ENCODE measurements around the gene NADK. TPM values are rescaled to one million over a fixed set of nuclear protein-coding genes. Genes with fewer than 3 reads are reported as not detected.

NADK gene
- total and polyA plus RNA-seq, 4 donors: 53.2 to 144 (median 88.7) TPM

DNA sequence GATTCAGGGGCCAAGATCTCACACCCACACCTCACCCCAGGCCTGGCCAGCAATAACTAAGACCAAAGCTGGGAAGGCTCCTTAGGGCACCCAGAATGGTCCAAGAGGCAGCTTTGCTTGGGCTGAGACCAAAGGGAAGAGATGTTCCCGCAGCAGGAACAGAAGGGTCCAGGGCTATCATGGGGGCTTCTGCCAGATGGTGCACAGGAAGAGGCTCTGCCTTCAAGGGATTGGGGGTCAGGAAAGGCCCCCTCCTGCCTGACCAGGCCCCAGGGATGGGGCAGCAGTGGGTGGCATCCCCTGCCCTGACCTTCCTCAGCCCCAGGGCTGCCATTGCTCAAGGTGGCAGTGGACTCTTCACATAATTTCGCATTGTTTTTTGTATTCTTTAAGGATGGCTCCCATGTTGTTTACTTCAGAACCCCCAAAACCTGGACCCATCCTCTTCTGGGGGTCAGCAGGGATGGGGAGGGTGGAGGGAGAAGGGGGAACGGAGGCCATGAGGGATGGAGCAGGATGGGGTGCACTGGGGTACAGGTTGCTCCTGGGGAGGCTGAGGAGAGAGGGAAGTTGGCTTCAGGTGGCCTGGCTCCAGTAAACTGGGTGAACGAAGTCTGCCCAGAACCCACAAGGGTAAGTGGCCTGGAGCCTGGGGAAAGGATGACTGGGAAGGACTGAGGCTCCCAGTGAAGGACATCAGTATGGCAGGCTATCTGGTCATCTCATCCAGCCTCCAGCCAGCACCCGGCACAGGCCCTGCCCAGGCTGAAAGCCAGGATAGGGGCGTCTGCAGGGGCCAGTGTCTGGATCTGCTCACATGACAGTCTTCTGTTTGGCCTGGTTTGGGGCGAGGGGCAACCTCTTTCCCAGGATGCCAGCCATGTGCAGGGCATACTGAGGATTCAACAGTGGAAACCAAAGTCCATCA lies 2.6 kb upstream of the NADK start:
- H3K36me3 ChIP-seq (ENCODE audit: control insufficient read depth in 4 of 4, insufficient read depth in 4 of 4, low read length in 4 of 4): peaks cover 0 to 12% (median 4%) of the 10 kb centered on the region in 4 donors
- DNase-seq (no peak), ATAC-seq (ENCODE audit: insufficient read depth, low FRiP score) (no peak)
- H3K27me3 ChIP-seq (ENCODE audit: control insufficient read depth in 3 of 3, insufficient read depth in 3 of 3, low read length in 2 of 3): no peaks in the 10 kb centered on the region
- H3K4me1 ChIP-seq (ENCODE audit: control insufficient read depth in 5 of 5, insufficient read depth in 5 of 5, low read length in 5 of 5): peaks cover 11 to 46% (median 23%) of the 10 kb centered on the region in 5 donors
- TF ChIP-seq, protein P1, sequence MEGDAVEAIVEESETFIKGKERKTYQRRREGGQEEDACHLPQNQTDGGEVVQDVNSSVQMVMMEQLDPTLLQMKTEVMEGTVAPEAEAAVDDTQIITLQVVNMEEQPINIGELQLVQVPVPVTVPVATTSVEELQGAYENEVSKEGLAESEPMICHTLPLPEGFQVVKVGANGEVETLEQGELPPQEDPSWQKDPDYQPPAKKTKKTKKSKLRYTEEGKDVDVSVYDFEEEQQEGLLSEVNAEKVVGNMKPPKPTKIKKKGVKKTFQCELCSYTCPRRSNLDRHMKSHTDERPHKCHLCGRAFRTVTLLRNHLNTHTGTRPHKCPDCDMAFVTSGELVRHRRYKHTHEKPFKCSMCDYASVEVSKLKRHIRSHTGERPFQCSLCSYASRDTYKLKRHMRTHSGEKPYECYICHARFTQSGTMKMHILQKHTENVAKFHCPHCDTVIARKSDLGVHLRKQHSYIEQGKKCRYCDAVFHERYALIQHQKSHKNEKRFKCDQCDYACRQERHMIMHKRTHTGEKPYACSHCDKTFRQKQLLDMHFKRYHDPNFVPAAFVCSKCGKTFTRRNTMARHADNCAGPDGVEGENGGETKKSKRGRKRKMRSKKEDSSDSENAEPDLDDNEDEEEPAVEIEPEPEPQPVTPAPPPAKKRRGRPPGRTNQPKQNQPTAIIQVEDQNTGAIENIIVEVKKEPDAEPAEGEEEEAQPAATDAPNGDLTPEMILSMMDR (IDR thresholded peaks at IDR 0.05; ENCODE audit: control extremely low read depth, extremely low read depth): no peak
- H3K4me3 ChIP-seq: no peak overlapping the region
- peak overlapping the region in 1 of 2 donors; percentile 92 for H3K27ac ChIP-seq (ENCODE audit: low read depth in 1 of 2, low read length in 1 of 2)
- H3K9ac ChIP-seq (ENCODE audit: insufficient read depth in 1 of 2, low read length in 2 of 2): no peak overlapping the region
- 60 to 74% methylated on average over 7 of the region's 7 CpGs for WGBS, 2 donors
- H3K9me3 ChIP-seq (ENCODE audit: control insufficient read depth in 4 of 4, insufficient read depth in 3 of 4, low read length in 3 of 4): no peaks in the 10 kb centered on the region

DNA sequence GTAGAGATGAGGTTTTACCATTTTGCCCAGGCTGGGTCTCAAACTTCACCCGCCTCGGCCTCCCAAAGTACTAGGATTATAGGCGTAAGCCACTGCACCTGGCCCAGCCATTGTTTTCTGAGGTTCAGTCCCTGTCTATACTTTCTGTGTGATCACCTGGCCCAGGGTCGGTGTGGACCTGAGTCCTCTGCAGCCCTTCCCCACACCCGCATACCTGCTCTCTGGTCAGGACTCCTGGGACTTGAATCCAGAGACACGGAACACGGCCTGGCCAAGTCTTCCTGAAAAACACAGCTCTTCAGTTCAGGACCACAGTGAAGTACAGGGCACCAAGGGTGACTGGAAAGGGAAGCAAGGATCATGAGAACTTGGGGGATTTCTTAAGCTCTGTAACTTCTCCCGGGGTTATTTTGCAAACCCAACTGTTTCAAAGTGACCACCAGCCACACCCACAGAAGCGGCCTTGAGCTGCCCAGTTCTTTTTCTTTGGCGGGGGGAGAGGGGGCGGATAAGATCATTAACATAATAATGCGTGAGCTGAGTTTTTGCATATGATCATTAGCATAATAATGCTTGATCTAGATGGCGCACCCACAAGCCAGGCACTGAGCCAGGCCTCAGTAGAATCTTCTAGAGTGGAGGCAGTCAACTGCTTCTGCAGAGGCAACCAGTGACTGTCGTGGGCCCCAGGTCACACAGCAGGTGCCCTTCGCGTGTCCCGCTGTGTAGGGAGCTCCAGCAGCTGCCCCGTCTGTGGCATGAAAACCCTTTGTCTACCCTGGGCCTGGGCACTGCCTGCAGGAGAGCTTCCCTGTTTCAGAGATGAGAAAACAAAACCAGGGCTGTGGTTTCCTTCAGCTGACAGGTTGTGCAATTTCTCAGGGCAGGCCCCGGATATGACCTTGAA lies 1.7 kb upstream of the NADK start:
- ATAC-seq (ENCODE audit: insufficient read depth, low FRiP score): peak; percentile 8

DNA sequence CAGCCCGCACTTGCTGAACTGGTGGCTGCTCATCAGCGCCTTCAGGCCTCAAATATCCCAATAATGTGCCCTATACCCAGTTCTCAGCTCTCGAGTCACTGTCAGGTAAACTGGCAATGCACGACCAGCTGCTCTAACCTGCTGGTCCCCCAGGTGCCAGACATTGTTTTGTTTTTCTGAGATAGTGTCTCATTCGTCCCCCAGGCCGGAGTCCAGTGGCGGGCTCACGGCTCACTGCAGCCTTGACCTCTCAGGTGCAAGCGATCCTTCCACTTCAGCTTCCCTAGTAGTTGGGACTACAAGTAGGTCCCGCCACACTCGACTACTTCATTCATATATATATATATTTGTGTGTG lies 1.0 kb upstream of the NADK start:
- no peak for DNase-seq
- 54 to 68% methylated on average over 11 of the region's 11 CpGs for WGBS, 2 donors
- Histone ChIP-seq H3K27me3 (ENCODE audit: control insufficient read depth in 3 of 3, insufficient read depth in 3 of 3, low read length in 2 of 3) (no peaks in the 10 kb centered on the region), H3K9me3 (ENCODE audit: control insufficient read depth in 4 of 4, insufficient read depth in 3 of 4, low read length in 3 of 4) (no peaks in the 10 kb centered on the region), H3K36me3 (ENCODE audit: control insufficient read depth in 4 of 4, insufficient read depth in 4 of 4, low read length in 4 of 4) (no peaks in the 10 kb centered on the region), H3K27ac (ENCODE audit: low read depth in 1 of 2, low read length in 1 of 2) (peak overlapping the region in 1 of 2 donors; percentile 92), H3K4me3 (peak overlapping the region; percentile 97), H3K9ac (ENCODE audit: insufficient read depth in 1 of 2, low read length in 2 of 2) (no peak overlapping the region), H3K4me1 (ENCODE audit: control insufficient read depth in 5 of 5, insufficient read depth in 5 of 5, low read length in 5 of 5) (peaks cover 12 to 51% (median 26%) of the 10 kb centered on the region in 5 donors)
- no peak for ATAC-seq (ENCODE audit: insufficient read depth, low FRiP score)
- TF ChIP-seq, protein P1 (IDR thresholded peaks at IDR 0.05; ENCODE audit: control extremely low read depth, extremely low read depth): no peak

More for the DNA sequence above, 1.7 kb upstream of the NADK start:
- 27 to 47% methylated on average over 19 of the region's 19 CpGs for WGBS, 2 donors
- H3K4me1 ChIP-seq (ENCODE audit: control insufficient read depth in 5 of 5, insufficient read depth in 5 of 5, low read length in 5 of 5): peaks cover 12 to 51% (median 26%) of the 10 kb centered on the region in 5 donors
- H3K9me3 ChIP-seq (ENCODE audit: control insufficient read depth in 4 of 4, insufficient read depth in 3 of 4, low read length in 3 of 4): no peaks in the 10 kb centered on the region
- H3K27ac ChIP-seq (ENCODE audit: low read depth in 1 of 2, low read length in 1 of 2): peak overlapping the region in 1 of 2 donors; percentile 92
- DNase-seq: peak in 1 of 3 donors; percentile 10
- no peak overlapping the region for H3K9ac ChIP-seq (ENCODE audit: insufficient read depth in 1 of 2, low read length in 2 of 2)
- TF ChIP-seq, protein P1 (IDR thresholded peaks at IDR 0.05; ENCODE audit: control extremely low read depth, extremely low read depth): no peak
- H3K36me3 ChIP-seq (ENCODE audit: control insufficient read depth in 4 of 4, insufficient read depth in 4 of 4, low read length in 4 of 4): peaks cover 0 to 5% (median 0%) of the 10 kb centered on the region in 4 donors
- H3K27me3 ChIP-seq (ENCODE audit: control insufficient read depth in 3 of 3, insufficient read depth in 3 of 3, low read length in 2 of 3): no peaks in the 10 kb centered on the region
- no peak overlapping the region for H3K4me3 ChIP-seq
